ENCODE measurements around the gene SUGP1. TPM values are rescaled to one million over a fixed set of nuclear protein-coding genes. Genes with fewer than 3 reads are reported as not detected.
"Not testable (repeated sequence)": the region's sequence is repeated elsewhere in the genome, so short reads cannot be mapped to it uniquely, and the experiment has no call there.

Gene SUGP1
- total RNA-seq, 1 donor from 2014 or later = 45.0 TPM

- TF ChIP-seq, protein P1, sequence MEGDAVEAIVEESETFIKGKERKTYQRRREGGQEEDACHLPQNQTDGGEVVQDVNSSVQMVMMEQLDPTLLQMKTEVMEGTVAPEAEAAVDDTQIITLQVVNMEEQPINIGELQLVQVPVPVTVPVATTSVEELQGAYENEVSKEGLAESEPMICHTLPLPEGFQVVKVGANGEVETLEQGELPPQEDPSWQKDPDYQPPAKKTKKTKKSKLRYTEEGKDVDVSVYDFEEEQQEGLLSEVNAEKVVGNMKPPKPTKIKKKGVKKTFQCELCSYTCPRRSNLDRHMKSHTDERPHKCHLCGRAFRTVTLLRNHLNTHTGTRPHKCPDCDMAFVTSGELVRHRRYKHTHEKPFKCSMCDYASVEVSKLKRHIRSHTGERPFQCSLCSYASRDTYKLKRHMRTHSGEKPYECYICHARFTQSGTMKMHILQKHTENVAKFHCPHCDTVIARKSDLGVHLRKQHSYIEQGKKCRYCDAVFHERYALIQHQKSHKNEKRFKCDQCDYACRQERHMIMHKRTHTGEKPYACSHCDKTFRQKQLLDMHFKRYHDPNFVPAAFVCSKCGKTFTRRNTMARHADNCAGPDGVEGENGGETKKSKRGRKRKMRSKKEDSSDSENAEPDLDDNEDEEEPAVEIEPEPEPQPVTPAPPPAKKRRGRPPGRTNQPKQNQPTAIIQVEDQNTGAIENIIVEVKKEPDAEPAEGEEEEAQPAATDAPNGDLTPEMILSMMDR (IDR thresholded peaks at IDR 0.05) = no peak
- Mint-ChIP-seq H3K9me3 (ENCODE audit: low read depth) (peaks cover 2% of the 10 kb centered on the region), H3K4me3 (ENCODE audit: unreplicated experiment) (no peak overlapping the region), H3K4me1 (ENCODE audit: low read depth) (peaks cover 8% of the 10 kb centered on the region), H3K27me3 (ENCODE audit: low read depth) (peaks cover 43% of the 10 kb centered on the region), H3K27ac (ENCODE audit: unreplicated experiment) (no peak overlapping the region), H3K36me3 (ENCODE audit: low read depth) (no peaks in the 10 kb centered on the region)
- no peak for DNase-seq (ENCODE audit: low spot score)
These were observed 60.6 kb downstream of the SUGP1 start for GRCh38 chr19:19259741-19260140.

DNA sequence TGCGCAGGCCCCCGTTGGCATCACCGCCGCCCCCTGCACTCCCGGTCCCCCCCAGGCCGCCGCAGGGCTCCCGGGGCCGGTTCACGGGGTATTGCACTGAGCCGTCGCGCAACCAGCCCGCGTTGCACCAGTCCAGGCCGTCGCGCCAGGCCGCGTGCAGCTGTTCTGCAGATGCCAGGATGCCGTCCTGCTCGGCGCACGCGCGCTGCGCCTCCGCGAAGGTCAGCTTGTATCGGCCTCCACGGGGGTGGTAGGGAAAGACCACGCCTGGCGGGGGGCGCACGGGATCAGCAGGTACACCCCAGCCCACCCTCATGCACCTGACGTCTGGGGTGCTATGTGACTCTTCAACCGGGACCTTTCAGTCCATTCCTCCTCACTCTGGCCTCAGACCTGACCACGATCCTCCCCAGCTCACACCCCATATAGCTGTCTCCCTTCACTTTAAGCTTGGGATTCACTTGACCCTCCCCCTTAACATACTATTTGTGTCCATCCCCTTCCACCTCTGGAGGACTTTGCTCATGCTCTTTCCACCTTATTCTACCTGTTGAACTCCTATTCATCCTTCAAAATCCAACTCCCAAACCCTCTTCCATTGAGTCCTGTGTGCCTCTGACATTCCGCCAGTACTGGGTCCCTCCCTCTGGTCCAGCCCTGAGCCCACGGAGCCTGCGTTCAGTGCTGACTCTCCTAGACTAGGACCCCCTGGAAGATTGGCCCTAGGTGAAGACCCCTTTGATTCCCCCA, 61.5 kb downstream of the SUGP1 start:
- Mint-ChIP-seq H3K4me1 (ENCODE audit: low read depth) (peaks cover 8% of the 10 kb centered on the region), H3K4me3 (ENCODE audit: unreplicated experiment) (no peak overlapping the region), H3K27me3 (ENCODE audit: low read depth) (peaks cover 43% of the 10 kb centered on the region), H3K9me3 (ENCODE audit: low read depth) (peaks cover 2% of the 10 kb centered on the region), H3K27ac (ENCODE audit: unreplicated experiment) (no peak overlapping the region), H3K36me3 (ENCODE audit: low read depth) (no peaks in the 10 kb centered on the region)
- TF ChIP-seq, protein P1 (IDR thresholded peaks at IDR 0.05) = no peak
- DNase-seq (ENCODE audit: low spot score) = no peak

DNA sequence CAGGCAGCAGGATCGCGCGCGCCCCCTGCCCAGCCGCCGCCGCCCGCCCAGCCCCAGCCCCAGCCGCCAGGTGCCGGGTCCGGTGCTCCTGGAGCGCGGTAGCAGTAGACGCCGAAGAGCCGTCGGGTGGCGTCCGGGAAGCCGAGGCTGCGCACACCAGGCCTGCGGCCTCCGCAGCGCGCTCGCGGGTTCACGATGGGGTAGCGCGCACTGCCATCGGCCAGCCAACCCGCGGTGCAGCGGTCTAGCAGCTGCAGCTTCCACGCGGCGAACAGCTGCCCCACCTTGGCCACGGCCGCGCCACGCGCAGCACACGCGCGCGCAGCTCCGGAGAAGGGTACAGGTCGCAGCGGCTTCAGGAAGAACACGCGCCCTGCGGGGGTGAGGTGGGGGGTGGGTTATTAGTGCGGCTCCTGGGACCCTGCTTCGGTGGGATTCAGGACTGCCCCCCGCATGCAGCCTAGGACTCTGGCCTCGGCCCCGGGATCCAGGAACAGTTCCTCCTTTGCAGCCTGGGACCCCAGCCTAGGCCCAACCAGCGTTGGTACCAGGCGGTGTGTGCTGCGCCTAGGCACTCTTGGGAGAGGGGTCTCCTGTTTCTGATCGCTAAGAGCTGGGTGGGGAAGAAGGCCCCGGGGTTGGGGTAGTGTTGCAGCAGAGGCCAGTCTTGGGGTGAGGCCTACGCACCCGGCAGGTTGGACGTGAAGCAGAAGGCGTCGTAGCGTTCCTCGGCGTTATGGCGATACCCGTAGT, 62.3 kb downstream of the SUGP1 start:
- Mint-ChIP-seq H3K27me3 (ENCODE audit: low read depth) (peaks cover 39% of the 10 kb centered on the region), H3K36me3 (ENCODE audit: low read depth) (no peaks in the 10 kb centered on the region), H3K27ac (ENCODE audit: unreplicated experiment) (no peak overlapping the region), H3K9me3 (ENCODE audit: low read depth) (peaks cover 2% of the 10 kb centered on the region), H3K4me3 (ENCODE audit: unreplicated experiment) (no peak overlapping the region), H3K4me1 (ENCODE audit: low read depth) (peaks cover 8% of the 10 kb centered on the region)
- TF ChIP-seq, protein P1 (IDR thresholded peaks at IDR 0.05) = no peak
- DNase-seq (ENCODE audit: low spot score) = no peak

- Mint-ChIP-seq H3K27ac (ENCODE audit: unreplicated experiment) (no peak overlapping the region), H3K36me3 (ENCODE audit: low read depth) (no peaks in the 10 kb centered on the region), H3K4me1 (ENCODE audit: low read depth) (peaks cover 4% of the 10 kb centered on the region), H3K4me3 (ENCODE audit: unreplicated experiment) (no peak overlapping the region), H3K9me3 (ENCODE audit: low read depth) (peaks cover 2% of the 10 kb centered on the region), H3K27me3 (ENCODE audit: low read depth) (peaks cover 35% of the 10 kb centered on the region)
- DNase-seq (ENCODE audit: low spot score) = no peak
- TF ChIP-seq, protein P1 (IDR thresholded peaks at IDR 0.05) = no peak
These were observed 63.2 kb downstream of the SUGP1 start for GRCh38 chr19:19257137-19257536.

GRCh38 chr19:19256072-19256969, 64.0 kb downstream of the SUGP1 start:
- DNase-seq (ENCODE audit: low spot score) = no peak
- no peaks in the 10 kb centered on the region for H3K36me3 Mint-ChIP-seq (ENCODE audit: low read depth)
- peaks cover 38% of the 10 kb centered on the region for H3K27me3 Mint-ChIP-seq (ENCODE audit: low read depth)
- no peaks in the 10 kb centered on the region for H3K4me1 Mint-ChIP-seq (ENCODE audit: low read depth)
- H3K27ac Mint-ChIP-seq (ENCODE audit: unreplicated experiment) = no peak overlapping the region
- no peak overlapping the region for H3K4me3 Mint-ChIP-seq (ENCODE audit: unreplicated experiment)
- TF ChIP-seq, protein P1 (IDR thresholded peaks at IDR 0.05) = no peak
- H3K9me3 Mint-ChIP-seq (ENCODE audit: low read depth) = peaks cover 2% of the 10 kb centered on the region

- not testable (repeated sequence) for DNase-seq (ENCODE audit: low spot score); H3K9me3 Mint-ChIP-seq (ENCODE audit: low read depth); H3K4me3 Mint-ChIP-seq (ENCODE audit: unreplicated experiment); H3K36me3 Mint-ChIP-seq (ENCODE audit: low read depth); H3K4me1 Mint-ChIP-seq (ENCODE audit: low read depth); H3K27ac Mint-ChIP-seq (ENCODE audit: unreplicated experiment)
- peaks cover 61% of the 10 kb centered on the region for H3K27me3 Mint-ChIP-seq (ENCODE audit: low read depth)
These were observed 66.9 kb downstream of the SUGP1 start for GRCh38 chr19:19253409-19253808.
